Spleen (tissue), 7 donors: Measurements from ENCODE around the gene VSTM2A.

Source experiments
- CTCF ChIP-seq, 11 experiments: fragments of 200-600 bp in 7 of 11; fragments of 450-650 bp in 4 of 11; sonication (generic) in 4 of 11; IDR thresholded peaks in 8 of 11; conservative IDR thresholded peaks in 3 of 11; 1 replicate in 7 of 11; 2 replicates in 4 of 11; pipeline versions ENCODE4 v1.4.0 to v1.8.0; 2016 to 2021; ENCODE audit warnings: antibody characterized with exemption in 11 of 11, inconsistent platforms in 4 of 11, mild to moderate bottlenecking in 1 of 11
- POLR2A ChIP-seq, 3 donors: fragments of 450-650 bp; IDR thresholded peaks; one replicate each; pipeline ENCODE4 v1.5.1; 2017; ENCODE audit warnings: antibody characterized with exemption in 3 of 3, mild to moderate bottlenecking in 1 of 3
- donor health status: DM: no; HTN: no; CAD: no; lungs with moderate emphysema.
- donor health status: DM: no; HTN: no; CAD: no.
- donor health status: DM: no; HTN: no; CAD: no.

DNA sequence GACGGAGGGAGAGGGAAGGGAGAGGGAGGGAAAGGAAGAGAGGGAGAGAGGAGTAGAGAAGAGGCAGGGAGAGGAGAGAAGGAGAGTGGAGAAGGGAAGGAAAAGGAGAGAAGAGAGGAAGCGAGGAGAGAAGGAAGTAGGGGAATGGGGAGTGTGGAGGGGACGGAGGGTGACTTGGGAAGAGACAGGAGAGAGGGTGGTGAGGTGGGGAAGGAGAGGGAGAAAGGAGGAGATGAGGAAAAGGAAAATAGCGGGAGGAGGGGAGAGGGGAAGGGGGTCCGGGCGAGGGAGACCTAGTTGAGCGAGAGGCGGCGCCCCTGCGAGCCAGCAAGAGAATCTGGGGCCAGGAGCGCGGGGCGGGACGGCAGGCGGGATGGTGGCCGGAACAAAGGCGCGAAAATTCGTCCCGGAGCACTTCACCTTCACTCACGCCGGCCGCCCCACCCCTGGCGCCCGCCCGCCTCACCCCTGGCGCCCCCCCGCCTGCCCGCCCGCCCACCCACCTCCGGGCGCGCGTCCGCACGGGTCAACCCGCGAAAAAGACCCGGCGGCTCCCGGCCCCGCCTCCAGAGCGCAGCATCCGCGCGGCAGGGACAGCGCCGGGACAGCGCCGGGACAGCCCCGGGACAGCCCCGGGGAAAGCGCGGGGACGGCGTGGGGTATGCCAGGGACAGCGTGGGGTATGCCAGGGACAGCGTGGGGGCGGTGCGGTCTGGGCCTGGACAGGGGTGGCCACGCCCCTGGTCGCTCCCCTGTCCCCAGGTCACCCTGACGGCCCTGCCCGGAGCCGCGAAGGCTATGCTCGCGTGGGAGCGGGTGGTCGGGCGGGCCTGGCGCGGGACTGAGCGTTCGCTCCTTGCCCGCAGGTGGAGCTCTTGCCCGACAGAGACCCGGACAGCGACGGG lies 4.2 kb downstream of the VSTM2A start:
- TF ChIP-seq CTCF (IDR thresholded peaks at IDR 0.05 in 8 of 11, conservative IDR thresholded peaks at IDR 0.05 in 3 of 11) (no peak), POLR2A (IDR thresholded peaks at IDR 0.05) (no peak)
